Neural progenitor cell (in vitro differentiated cells): ENCODE results near the gene WDR36. TPM values are rescaled to one million over a fixed set of nuclear protein-coding genes. Genes with fewer than 3 reads are reported as not detected.

Source experiments
- DNase-seq: peaks from one replicate; pipeline ENCODE4 v3.0.0-alpha.2; 2016; ENCODE audit warnings: low spot score
- H2AFZ ChIP-seq: fragments of 200-600 bp; sonication (generic); replicated peaks from 2 replicates; pipeline ENCODE4 v1.6.1; 2016; ENCODE audit warnings: antibody characterized with exemption
- H3F3A ChIP-seq: fragments of 200-600 bp; sonication (generic); 2 replicates; pipeline ENCODE4 v1.6.1; 2016; ENCODE audit warnings: antibody characterized with exemption, low read depth
- H3K27ac ChIP-seq: fragments of 200-600 bp; sonication (generic); 2 replicates; pipeline ENCODE4 v1.5.1; 2016; ENCODE audit warnings: mild to moderate bottlenecking
- H3K27me3 ChIP-seq: fragments of 200-600 bp; sonication (generic); 2 replicates; pipeline ENCODE4 v1.6.1; 2016; ENCODE audit warnings: mild to moderate bottlenecking, moderate library complexity
- H3K36me3 ChIP-seq: fragments of 200-600 bp; sonication (generic); 2 replicates; pipeline ENCODE4 v1.5.1; 2016
- H3K4me1 ChIP-seq: fragments of 200-600 bp; sonication (generic); 2 replicates; pipeline ENCODE4 v1.6.1; 2016; ENCODE audit warnings: mixed run types
- H3K4me2 ChIP-seq: fragments of 200-600 bp; sonication (generic); 2 replicates; pipeline ENCODE4 v1.6.1; 2016
- H3K4me3 ChIP-seq: fragments of 200-600 bp; sonication (generic); 2 replicates; pipeline ENCODE4 v1.5.1; 2016
- H3K79me2 ChIP-seq: fragments of 200-600 bp; sonication (generic); 2 replicates; pipeline ENCODE4 v1.6.1; 2016; ENCODE audit warnings: low read depth
- H3K9ac ChIP-seq: fragments of 200-600 bp; sonication (generic); 2 replicates; pipeline ENCODE4 v1.6.1; 2016
- H3K9me3 ChIP-seq: fragments of 200-600 bp; sonication (generic); 2 replicates; pipeline ENCODE4 v1.5.1; 2016; ENCODE audit warnings: low read depth
- H4K20me1 ChIP-seq: fragments of 200-600 bp; sonication (generic); 2 replicates; pipeline ENCODE4 v1.6.1; 2016; ENCODE audit warnings: low read depth
- H3K27ac Mint-ChIP-seq: 3 replicates; pipeline ENCODE4 v1.8.0; 2021; ENCODE audit warnings: mixed read lengths
- H3K27me3 Mint-ChIP-seq: 2 replicates; pipeline ENCODE4 v1.8.0; 2022; ENCODE audit warnings: low read depth, mild to moderate bottlenecking, inconsistent platforms, moderate library complexity, mixed read lengths; ENCODE audit not compliant: insufficient read depth
- H3K36me3 Mint-ChIP-seq: 3 replicates; pipeline ENCODE4 v1.8.0; 2021; ENCODE audit warnings: mixed read lengths
- H3K4me1 Mint-ChIP-seq: 3 replicates; pipeline ENCODE4 v1.8.0; 2021; ENCODE audit warnings: mixed read lengths
- H3K4me3 Mint-ChIP-seq: 3 replicates; pipeline ENCODE4 v1.8.0; 2021; ENCODE audit warnings: mild to moderate bottlenecking, moderate library complexity, mixed read lengths
- H3K9me3 Mint-ChIP-seq: 3 replicates; pipeline ENCODE4 v1.8.0; 2020; ENCODE audit warnings: mixed read lengths
- EZH2 ChIP-seq: fragments of 200-600 bp; sonication (generic); IDR thresholded peaks from 2 replicates; pipeline ENCODE4 v1.6.1; 2017; ENCODE audit warnings: antibody characterized with exemption, mild to moderate bottlenecking, moderate library complexity
- EZH2phosphoT487 ChIP-seq: fragments of 200-600 bp; sonication (generic); IDR thresholded peaks from 2 replicates; pipeline ENCODE4 v1.6.1; 2017; ENCODE audit warnings: antibody characterized with exemption
- total RNA-seq: library from RNA; depleted of rRNA; stranded (reverse); fragments of >200 nt; gene quantifications from 2 replicates; pipeline ENCODE4 v1.2.3, GENCODE V29; 2015; ENCODE audit warnings: low replicate concordance
- TF ChIP-seq, protein P1 (sequence below): fragments of 200-600 bp; sonication (generic); IDR thresholded peaks from 2 replicates; pipeline ENCODE4 v1.5.1; 2017; ENCODE audit warnings: antibody characterized with exemption, mild to moderate bottlenecking

The WDR36 gene
- total RNA-seq, 1 donor from 2014 or later: 60.1 TPM

DNA sequence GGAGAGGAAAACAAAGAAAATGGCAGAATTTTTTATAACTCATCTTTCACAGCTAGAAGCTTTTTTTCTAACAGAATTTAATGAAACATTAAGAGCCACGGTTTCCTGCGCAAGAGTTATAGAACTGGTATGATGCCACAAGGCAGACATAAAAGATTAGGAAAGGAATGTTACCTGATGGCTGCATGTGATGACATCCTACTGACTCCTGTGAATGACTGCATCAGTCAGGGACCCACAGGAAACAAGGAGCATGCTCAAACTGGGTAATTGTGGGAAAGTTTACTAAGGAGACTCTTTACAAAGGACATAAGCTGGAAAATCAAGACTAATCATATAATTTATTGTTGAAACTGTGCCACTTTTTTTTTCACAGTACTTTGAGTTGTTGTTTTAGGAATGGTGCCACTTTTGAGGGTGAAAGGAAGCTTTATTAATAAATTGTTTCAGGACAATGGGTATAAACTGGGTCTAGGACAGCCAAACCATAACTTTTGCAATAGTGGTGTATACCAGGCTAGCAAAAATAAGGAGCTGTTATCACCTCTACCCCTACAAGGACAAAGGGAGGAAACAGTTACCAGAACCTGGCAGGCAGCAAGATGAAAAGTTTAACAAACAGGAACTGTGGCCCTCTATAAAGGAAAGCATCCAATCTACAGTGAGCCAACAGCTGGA is 25.7 kb upstream of the WDR36 start:
- Mint-ChIP-seq H3K4me1 (peaks cover 6% of the 10 kb centered on the region), H3K27me3 (peaks cover 16% of the 10 kb centered on the region), H3K9me3 (no peaks in the 10 kb centered on the region), H3K4me3 (no peak overlapping the region), H3K36me3 (no peaks in the 10 kb centered on the region), H3K27ac (no peak overlapping the region)
- Histone ChIP-seq H3K4me2 (no peak overlapping the region), H3K79me2 (no peaks in the 10 kb centered on the region), H3K4me3 (no peak overlapping the region), H3K9ac (no peak overlapping the region), H4K20me1 (no peaks in the 10 kb centered on the region), H3K4me1 (no peaks in the 10 kb centered on the region), H3K36me3 (no peaks in the 10 kb centered on the region), H3F3A (no peaks in the 10 kb centered on the region), H3K27me3 (peaks cover 45% of the 10 kb centered on the region), H3K9me3 (no peaks in the 10 kb centered on the region), H2AFZ (peak overlapping the region; percentile 36), H3K27ac (no peak overlapping the region)
- TF ChIP-seq, protein P1, sequence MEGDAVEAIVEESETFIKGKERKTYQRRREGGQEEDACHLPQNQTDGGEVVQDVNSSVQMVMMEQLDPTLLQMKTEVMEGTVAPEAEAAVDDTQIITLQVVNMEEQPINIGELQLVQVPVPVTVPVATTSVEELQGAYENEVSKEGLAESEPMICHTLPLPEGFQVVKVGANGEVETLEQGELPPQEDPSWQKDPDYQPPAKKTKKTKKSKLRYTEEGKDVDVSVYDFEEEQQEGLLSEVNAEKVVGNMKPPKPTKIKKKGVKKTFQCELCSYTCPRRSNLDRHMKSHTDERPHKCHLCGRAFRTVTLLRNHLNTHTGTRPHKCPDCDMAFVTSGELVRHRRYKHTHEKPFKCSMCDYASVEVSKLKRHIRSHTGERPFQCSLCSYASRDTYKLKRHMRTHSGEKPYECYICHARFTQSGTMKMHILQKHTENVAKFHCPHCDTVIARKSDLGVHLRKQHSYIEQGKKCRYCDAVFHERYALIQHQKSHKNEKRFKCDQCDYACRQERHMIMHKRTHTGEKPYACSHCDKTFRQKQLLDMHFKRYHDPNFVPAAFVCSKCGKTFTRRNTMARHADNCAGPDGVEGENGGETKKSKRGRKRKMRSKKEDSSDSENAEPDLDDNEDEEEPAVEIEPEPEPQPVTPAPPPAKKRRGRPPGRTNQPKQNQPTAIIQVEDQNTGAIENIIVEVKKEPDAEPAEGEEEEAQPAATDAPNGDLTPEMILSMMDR: no peak
- no peak for TF ChIP-seq EZH2
- no peak for TF ChIP-seq EZH2phosphoT487
- no peak for DNase-seq

- Histone ChIP-seq H3K27ac (no peak overlapping the region), H4K20me1 (peaks cover 13% of the 10 kb centered on the region), H3K4me3 (no peak overlapping the region), H3F3A (peaks cover 4% of the 10 kb centered on the region), H3K79me2 (no peaks in the 10 kb centered on the region), H3K4me1 (no peaks in the 10 kb centered on the region), H3K9ac (no peak overlapping the region), H2AFZ (no peak overlapping the region), H3K9me3 (no peaks in the 10 kb centered on the region), H3K4me2 (no peak overlapping the region), H3K36me3 (no peaks in the 10 kb centered on the region), H3K27me3 (peaks cover 63% of the 10 kb centered on the region)
- TF ChIP-seq, protein P1: no peak
- TF ChIP-seq EZH2phosphoT487 (no peak), EZH2 (no peak)
- no peak for DNase-seq
- Mint-ChIP-seq H3K27ac (no peak overlapping the region), H3K4me3 (no peak overlapping the region), H3K9me3 (no peaks in the 10 kb centered on the region), H3K4me1 (peaks cover 6% of the 10 kb centered on the region), H3K36me3 (no peaks in the 10 kb centered on the region), H3K27me3 (peaks cover 30% of the 10 kb centered on the region)
These were observed 23.9 kb upstream of the WDR36 start for GRCh38 chr5:111068213-111068612.

DNA sequence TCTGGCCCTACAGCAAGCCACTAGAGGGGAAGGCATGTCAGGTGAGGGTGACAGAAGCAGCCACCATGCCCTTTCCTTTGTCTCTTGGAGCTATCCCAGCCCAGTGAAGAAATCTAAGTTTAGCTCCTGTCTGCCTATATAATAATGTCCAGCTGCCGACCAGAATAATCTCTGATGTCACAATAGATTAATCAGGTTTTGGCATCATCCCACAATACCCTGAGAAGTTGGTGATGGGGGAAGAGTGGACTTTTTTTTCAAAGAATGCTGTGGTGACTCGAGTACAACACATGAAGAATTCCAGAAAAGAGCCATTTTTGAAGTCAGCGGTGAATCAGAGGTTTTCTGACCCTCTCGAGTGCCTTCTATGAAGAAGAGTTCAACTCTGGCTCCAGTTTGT is 22.3 kb upstream of the WDR36 start:
- peak overlapping the region; percentile 42 for H3K4me3 ChIP-seq
- no peak overlapping the region for H3K9ac ChIP-seq
- H2AFZ ChIP-seq: peak overlapping the region; percentile 93
- Mint-ChIP-seq H3K27me3 (peaks cover 41% of the 10 kb centered on the region), H3K27ac (no peak overlapping the region), H3K36me3 (no peaks in the 10 kb centered on the region), H3K9me3 (no peaks in the 10 kb centered on the region), H3K4me1 (peaks cover 10% of the 10 kb centered on the region), H3K4me3 (peak overlapping the region; percentile 82)
- no peaks in the 10 kb centered on the region for H3K9me3 ChIP-seq
- TF ChIP-seq, protein P1: no peak
- TF ChIP-seq EZH2: no peak
- TF ChIP-seq EZH2phosphoT487: no peak
- H3K4me2 ChIP-seq: peak overlapping the region; percentile 79
- H4K20me1 ChIP-seq: peaks cover 13% of the 10 kb centered on the region
- no peaks in the 10 kb centered on the region for H3K79me2 ChIP-seq
- H3K27me3 ChIP-seq: peaks cover 80% of the 10 kb centered on the region
- H3K27ac ChIP-seq: no peak overlapping the region
- peaks cover 4% of the 10 kb centered on the region for H3F3A ChIP-seq
- H3K36me3 ChIP-seq: no peaks in the 10 kb centered on the region
- no peak for DNase-seq
- H3K4me1 ChIP-seq: no peaks in the 10 kb centered on the region
